Thoracic aorta (tissue), 2 donors: ENCODE results near the gene LRRC28. TPM values are rescaled to one million over a fixed set of nuclear protein-coding genes. Genes with fewer than 3 reads are reported as not detected.

Experiments used
- ATAC-seq: fragments of 150-250 bp; one replicate; pipeline ENCODE4 v1.8.0; 2017; ENCODE audit warnings: low read depth; ENCODE audit not compliant: insufficient number of reproducible peaks, low FRiP score
- DNase-seq: peaks from one replicate; pipeline ENCODE4 v3.0.0-alpha.2; 2020; ENCODE audit warnings: low spot score
- H3K27ac ChIP-seq, 2 donors: fragments of 200-600 bp; sonication (generic); 1 replicate in 1 of 2; 2 replicates in 1 of 2; pipeline ENCODE4 v1.5.1; 2016; ENCODE audit warnings: mild to moderate bottlenecking in 2 of 2, moderate library complexity in 2 of 2
- H3K27me3 ChIP-seq: fragments of 200-600 bp; sonication (generic); replicated peaks from 2 replicates; pipeline ENCODE4 v1.6.0; 2016; ENCODE audit warnings: mild to moderate bottlenecking; ENCODE audit not compliant: insufficient read depth
- H3K36me3 ChIP-seq: fragments of 200-600 bp; sonication (generic); one replicate; pipeline ENCODE4 v1.5.1; 2016
- H3K4me1 ChIP-seq, 2 donors: fragments of 200-600 bp; sonication (generic); 1 replicate in 1 of 2; 2 replicates in 1 of 2; pipeline versions ENCODE4 v1.5.1 to v1.6.0; 2016; ENCODE audit warnings: low read depth in 2 of 2, mild to moderate bottlenecking in 1 of 2; ENCODE audit not compliant: control insufficient read depth in 1 of 2
- H3K4me3 ChIP-seq: fragments of 200-600 bp; sonication (generic); 2 replicates; pipeline ENCODE4 v1.5.1; 2016; ENCODE audit warnings: mild to moderate bottlenecking
- H3K9me3 ChIP-seq: fragments of 200-600 bp; sonication (generic); 2 replicates; pipeline ENCODE4 v1.5.1; 2016
- CTCF ChIP-seq: fragments of 200-600 bp; sonication (generic); IDR thresholded peaks from one replicate; pipeline ENCODE4 v1.5.1; 2019; ENCODE audit warnings: antibody characterized with exemption
- total RNA-seq, 2 donors: library from RNA; depleted of rRNA; stranded (reverse); fragments of >200 nt; gene quantifications; one replicate each; pipeline versions ENCODE4 v1.1.0 to v1.2.3, GENCODE V29; 2016

LRRC28 gene
- total RNA-seq, 2 donors from 2014 or later, result 30.1 to 35.3 TPM

- H3K4me1 ChIP-seq, result no peaks in the 10 kb centered on the region
Measured at GRCh38 chr15:99264125-99264524, 12.8 kb downstream of the LRRC28 start.

GRCh38 chr15:99265541-99266070 is 14.3 kb downstream of the LRRC28 start:
- Histone ChIP-seq H3K4me1 (no peaks in the 10 kb centered on the region), H3K36me3 (no peaks in the 10 kb centered on the region), H3K27ac (no peak overlapping the region), H3K4me3 (no peak overlapping the region), H3K9me3 (no peaks in the 10 kb centered on the region), H3K27me3 (no peaks in the 10 kb centered on the region)
- DNase-seq (no peak), ATAC-seq (no peak)
- no peak for TF ChIP-seq CTCF

More at GRCh38 chr15:99264125-99264524, 12.8 kb downstream of the LRRC28 start:
- DNase-seq (no peak), ATAC-seq (no peak)
- TF ChIP-seq CTCF, result no peak
- Histone ChIP-seq H3K36me3 (no peaks in the 10 kb centered on the region), H3K4me3 (no peak overlapping the region), H3K9me3 (no peaks in the 10 kb centered on the region), H3K27me3 (no peaks in the 10 kb centered on the region), H3K27ac (no peak overlapping the region)

- Histone ChIP-seq H3K4me3 (no peak overlapping the region), H3K36me3 (no peaks in the 10 kb centered on the region), H3K27ac (no peak overlapping the region), H3K9me3 (no peaks in the 10 kb centered on the region), H3K27me3 (no peaks in the 10 kb centered on the region), H3K4me1 (no peaks in the 10 kb centered on the region)
- ATAC-seq, result no peak
- TF ChIP-seq CTCF, result no peak
- DNase-seq, result no peak
Measured at GRCh38 chr15:99267957-99268356, 16.7 kb downstream of the LRRC28 start.

- Histone ChIP-seq H3K9me3 (no peaks in the 10 kb centered on the region), H3K27me3 (no peaks in the 10 kb centered on the region), H3K4me1 (no peaks in the 10 kb centered on the region), H3K36me3 (no peaks in the 10 kb centered on the region), H3K27ac (no peak overlapping the region), H3K4me3 (no peak overlapping the region)
- DNase-seq, result no peak
- no peak for ATAC-seq
- no peak for TF ChIP-seq CTCF
Measured at GRCh38 chr15:99268431-99268830, 17.1 kb downstream of the LRRC28 start.

GRCh38 chr15:99273801-99274200 is 22.5 kb downstream of the LRRC28 start:
- Histone ChIP-seq H3K27me3 (no peaks in the 10 kb centered on the region), H3K4me3 (no peak overlapping the region), H3K27ac (no peak overlapping the region), H3K36me3 (no peaks in the 10 kb centered on the region), H3K9me3 (no peaks in the 10 kb centered on the region), H3K4me1 (no peaks in the 10 kb centered on the region)
- no peak for TF ChIP-seq CTCF
- DNase-seq, result no peak
- ATAC-seq, result no peak
